Keratinocyte (primary cell): ENCODE measurements around the gene LMCD1. TPM values are rescaled to one million over a fixed set of nuclear protein-coding genes. Genes with fewer than 3 reads are reported as not detected.

Experiments used
- DNase-seq: peaks from one replicate; pipeline ENCODE4 v3.0.0-alpha.2; 2011; ENCODE audit warnings: low read depth, missing footprints, low spot score
- FAIRE-seq: peaks from 2 replicates; lab custom pipeline; 2011; peaks lifted over from hg19 to GRCh38; lab: Jason Lieb, UNC
- H2AFZ ChIP-seq: 2 replicates; pipeline ENCODE4 v1.6.0; 2012; ENCODE audit warnings: low read length, control low read depth, inconsistent platforms; ENCODE audit not compliant: control insufficient read depth
- H3K27ac ChIP-seq: 2 replicates; pipeline ENCODE4 v1.5.1; 2011; ENCODE audit warnings: low read length; ENCODE audit not compliant: control insufficient read depth, insufficient read depth
- H3K27me3 ChIP-seq: 3 replicates; pipeline ENCODE4 v1.6.0; 2011; ENCODE audit warnings: low read length; ENCODE audit not compliant: control insufficient read depth, insufficient read depth; ENCODE audit errors: extremely low read depth
- H3K36me3 ChIP-seq, 2 experiments: 2 replicates in 1 of 2; 3 replicates in 1 of 2; pipeline ENCODE4 v1.5.1; 2011; ENCODE audit warnings: low read length in 2 of 2, mild to moderate bottlenecking in 1 of 2; ENCODE audit not compliant: control insufficient read depth in 2 of 2, insufficient read depth in 2 of 2; ENCODE audit errors: extremely low read depth in 1 of 2
- H3K4me1 ChIP-seq: 3 replicates; pipeline ENCODE4 v1.5.1; 2011; ENCODE audit warnings: low read length; ENCODE audit not compliant: control insufficient read depth, insufficient read depth; ENCODE audit errors: extremely low read depth
- H3K4me2 ChIP-seq: 3 replicates; pipeline ENCODE4 v1.6.0; 2011; ENCODE audit warnings: low read depth, low read length; ENCODE audit not compliant: control insufficient read depth, insufficient read depth; ENCODE audit errors: extremely low read depth
- H3K4me3 ChIP-seq, 3 experiments: fragments of 200-600 bp in 1 of 3; sonication (generic) in 1 of 3; 2 replicates in 2 of 3; 3 replicates in 1 of 3; pipeline ENCODE4 v1.5.1; 2011 to 2016; ENCODE audit warnings: low read length in 3 of 3, mild to moderate bottlenecking in 3 of 3, control low read depth in 2 of 3, inconsistent platforms in 1 of 3, low read depth in 1 of 3, mixed read lengths in 1 of 3, mixed run types in 1 of 3, moderate library complexity in 1 of 3; ENCODE audit not compliant: control insufficient read depth in 2 of 3, insufficient read depth in 2 of 3; ENCODE audit errors: extremely low read depth in 1 of 3
- H3K79me2 ChIP-seq: 2 replicates; pipeline ENCODE4 v1.6.0; 2012; ENCODE audit warnings: low read length; ENCODE audit not compliant: control insufficient read depth, insufficient read depth
- H3K9ac ChIP-seq: 3 replicates; pipeline ENCODE4 v1.6.0; 2011; ENCODE audit warnings: low read length; ENCODE audit not compliant: control insufficient read depth, insufficient read depth; ENCODE audit errors: extremely low read depth
- H3K9me1 ChIP-seq: 3 replicates; pipeline ENCODE4 v1.6.0; 2011; ENCODE audit warnings: low read length; ENCODE audit not compliant: control insufficient read depth, insufficient read depth; ENCODE audit errors: extremely low read depth
- H3K9me3 ChIP-seq: 2 replicates; pipeline ENCODE4 v1.5.1; 2012; ENCODE audit warnings: low read depth, low read length; ENCODE audit not compliant: control insufficient read depth
- H4K20me1 ChIP-seq: 3 replicates; pipeline ENCODE4 v1.6.0; 2011; ENCODE audit warnings: low read length; ENCODE audit not compliant: control insufficient read depth, insufficient read depth; ENCODE audit errors: extremely low read depth
- EZH2 ChIP-seq: IDR thresholded peaks from one replicate; pipeline ENCODE4 v1.6.1; 2012; ENCODE audit warnings: inconsistent platforms, mild to moderate bottlenecking, low read length, moderate library complexity
- dilution Hi-C: fragments of 300-500 bp; cut with MboI; formaldehyde crosslinking; loops from one replicate; pipeline ENCODE4 v1.7.0; 2020; ENCODE audit warnings: low sequenced_read_pairs; ENCODE audit not compliant: extremely low pct_ligation_motif_present
- polyA plus RNA-seq, 5 experiments: library from polyadenylated mRNA; depleted of rRNA in 3 of 5; stranded (reverse) in 3 of 5; stranded (forward) in 1 of 5; unstranded in 1 of 5; fragments of >200 nt; gene quantifications; 1 replicate in 1 of 5; 2 replicates in 3 of 5; 3 replicates in 1 of 5; pipeline versions ENCODE4 v1.2.1 to v1.2.3, GENCODE V29; 2011 to 2012; ENCODE audit warnings: missing spikeins in 2 of 5, low read depth in 1 of 5, low replicate concordance in 1 of 5
- TF ChIP-seq, protein P1 (sequence below), 3 experiments: IDR thresholded peaks in 1 of 3; conservative IDR thresholded peaks in 1 of 3; optimal IDR thresholded peaks in 1 of 3; 2 replicates in 2 of 3; 3 replicates in 1 of 3; pipeline versions ENCODE3 to v1.5.1; 2011; ENCODE audit warnings: low read length in 3 of 3, mild to moderate bottlenecking in 3 of 3, moderate library complexity in 2 of 3, control low read depth in 1 of 3, inconsistent platforms in 1 of 3; ENCODE audit not compliant: insufficient read depth in 2 of 3; ENCODE audit errors: extremely low read depth in 1 of 3

Gene LMCD1
- polyA plus RNA-seq, 1 donor (not counting 4 experiments of a cell fraction or from before 2014, with no cell fraction given) = 3.7 TPM

DNA sequence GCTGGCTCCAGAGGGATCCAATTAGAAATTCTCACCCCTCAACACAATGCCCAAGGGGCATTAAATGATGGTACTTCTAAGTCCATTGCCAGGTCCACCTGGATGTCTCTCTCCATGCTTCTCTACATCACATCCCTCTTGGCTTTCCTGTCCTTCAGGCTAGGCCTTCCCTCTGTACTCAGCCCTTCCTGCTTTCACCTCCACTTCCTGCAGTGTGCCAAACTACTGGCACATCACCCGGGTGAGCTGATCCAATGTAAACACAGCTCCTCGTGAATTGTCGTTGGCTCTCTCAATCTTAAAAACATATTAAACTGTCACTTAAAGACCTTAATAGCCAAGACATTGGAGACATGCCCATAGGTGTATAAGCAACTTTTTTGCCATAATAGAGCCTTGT is 4.0 kb downstream of the LMCD1 start:
- Histone ChIP-seq H3K79me2 (no peaks in the 10 kb centered on the region), H3K4me3 (no peak overlapping the region), H3K9me3 (no peaks in the 10 kb centered on the region), H3K9ac (no peak overlapping the region), H3K27me3 (no peaks in the 10 kb centered on the region), H3K4me2 (no peak overlapping the region), H3K4me1 (peaks cover 18% of the 10 kb centered on the region), H2AFZ (no peak overlapping the region), H4K20me1 (no peaks in the 10 kb centered on the region), H3K36me3 (no peaks in the 10 kb centered on the region), H3K27ac (no peak overlapping the region), H3K9me1 (no peaks in the 10 kb centered on the region)
- no peak for DNase-seq
- no peak for FAIRE-seq
- TF ChIP-seq, protein P1, sequence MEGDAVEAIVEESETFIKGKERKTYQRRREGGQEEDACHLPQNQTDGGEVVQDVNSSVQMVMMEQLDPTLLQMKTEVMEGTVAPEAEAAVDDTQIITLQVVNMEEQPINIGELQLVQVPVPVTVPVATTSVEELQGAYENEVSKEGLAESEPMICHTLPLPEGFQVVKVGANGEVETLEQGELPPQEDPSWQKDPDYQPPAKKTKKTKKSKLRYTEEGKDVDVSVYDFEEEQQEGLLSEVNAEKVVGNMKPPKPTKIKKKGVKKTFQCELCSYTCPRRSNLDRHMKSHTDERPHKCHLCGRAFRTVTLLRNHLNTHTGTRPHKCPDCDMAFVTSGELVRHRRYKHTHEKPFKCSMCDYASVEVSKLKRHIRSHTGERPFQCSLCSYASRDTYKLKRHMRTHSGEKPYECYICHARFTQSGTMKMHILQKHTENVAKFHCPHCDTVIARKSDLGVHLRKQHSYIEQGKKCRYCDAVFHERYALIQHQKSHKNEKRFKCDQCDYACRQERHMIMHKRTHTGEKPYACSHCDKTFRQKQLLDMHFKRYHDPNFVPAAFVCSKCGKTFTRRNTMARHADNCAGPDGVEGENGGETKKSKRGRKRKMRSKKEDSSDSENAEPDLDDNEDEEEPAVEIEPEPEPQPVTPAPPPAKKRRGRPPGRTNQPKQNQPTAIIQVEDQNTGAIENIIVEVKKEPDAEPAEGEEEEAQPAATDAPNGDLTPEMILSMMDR (optimal IDR thresholded peaks at IDR 0.05 in 1 of 3, IDR thresholded peaks at IDR 0.05 in 1 of 3, conservative IDR thresholded peaks at IDR 0.05 in 1 of 3; ENCODE audit: extremely low read depth in 1 of 3, insufficient read depth in 2 of 3, low read length in 3 of 3) = no peak
- TF ChIP-seq EZH2 = no peak
- dilution Hi-C loops = no loop called here

DNA sequence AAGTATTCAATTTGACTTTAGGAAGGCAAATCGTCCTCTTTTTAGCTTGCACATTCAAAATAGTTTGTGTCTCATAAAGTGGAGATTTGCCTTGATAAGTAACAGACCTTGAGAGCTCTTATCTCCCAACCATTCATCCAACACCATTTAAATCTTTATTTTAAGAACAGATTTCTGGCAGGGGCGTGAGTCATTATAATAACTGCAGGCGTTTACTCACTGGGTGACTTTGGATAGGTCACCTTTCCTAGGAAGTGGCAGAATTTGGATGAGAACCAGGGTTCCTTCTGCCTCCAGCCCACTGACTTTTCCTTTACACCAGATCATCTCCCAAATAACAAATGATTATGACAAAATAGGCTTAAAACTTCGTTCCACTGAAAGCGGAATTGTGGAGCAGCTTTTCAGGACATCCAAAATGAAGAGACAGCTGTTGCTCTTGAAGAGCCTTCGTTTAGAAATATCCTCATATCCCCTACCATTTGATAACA is 5.0 kb downstream of the LMCD1 start:
- Histone ChIP-seq H3K9ac (no peak overlapping the region), H3K9me1 (no peaks in the 10 kb centered on the region), H3K27ac (no peak overlapping the region), H3K79me2 (no peaks in the 10 kb centered on the region), H4K20me1 (no peaks in the 10 kb centered on the region), H3K27me3 (no peaks in the 10 kb centered on the region), H2AFZ (no peak overlapping the region), H3K9me3 (no peaks in the 10 kb centered on the region), H3K36me3 (no peaks in the 10 kb centered on the region), H3K4me1 (peaks cover 14% of the 10 kb centered on the region), H3K4me2 (no peak overlapping the region), H3K4me3 (no peak overlapping the region)
- DNase-seq = no peak
- dilution Hi-C loops = no loop called here
- TF ChIP-seq, protein P1 (optimal IDR thresholded peaks at IDR 0.05 in 1 of 3, IDR thresholded peaks at IDR 0.05 in 1 of 3, conservative IDR thresholded peaks at IDR 0.05 in 1 of 3; ENCODE audit: extremely low read depth in 1 of 3, insufficient read depth in 2 of 3, low read length in 3 of 3) = no peak
- no peak for TF ChIP-seq EZH2
- no peak for FAIRE-seq
